Panc1 (cell line): ENCODE data around the gene FGGY. TPM values are rescaled to one million over a fixed set of nuclear protein-coding genes. Genes with fewer than 3 reads are reported as not detected.

Experiments
- ATAC-seq: fragments of 200-7000 bp; cut with Tn5 transposase; 2 replicates; pipeline ENCODE4 v1.9.1; 2020; ENCODE audit warnings: mild to moderate bottlenecking, moderate library complexity
- BruUV-seq: library from RNA; stranded (reverse); fragments of 400-500 nt; replicated peaks from 2 replicates; lab custom pipeline; 2021; lab: Mats Ljungman, UMichigan
- CTCF ChIA-PET: fragments of 300-600 bp; sonication (Branson Sonifier 250); formaldehyde crosslinking; loops from one replicate; lab custom pipeline; 2022; ENCODE audit warnings: antibody characterized with exemption; lab: Charles Lee
- POLR2A ChIA-PET: fragments of 300-600 bp; sonication (Branson Sonifier 250); formaldehyde crosslinking; loops from one replicate; lab custom pipeline; 2022; ENCODE audit warnings: antibody characterized with exemption; lab: Charles Lee
- DNase-seq: peaks from one replicate; pipeline ENCODE4 v3.0.0-alpha.2; 2010; ENCODE audit warnings: low read depth, low spot score
- H3K27ac ChIP-seq: 2 replicates; pipeline ENCODE4 v1.5.1; 2011; ENCODE audit warnings: mild to moderate bottlenecking, low read length, inconsistent platforms
- H3K27me3 ChIP-seq: fragments of 200-500 bp; sonication (Bioruptor generic); 2 replicates; pipeline ENCODE4 v1.6.0; 2014; ENCODE audit warnings: low read length, inconsistent platforms; ENCODE audit not compliant: control insufficient read depth, insufficient read depth
- H3K36me3 ChIP-seq: fragments of 200-500 bp; sonication (Bioruptor generic); 2 replicates; pipeline ENCODE4 v1.5.1; 2014; ENCODE audit warnings: inconsistent platforms, mild to moderate bottlenecking, low read length, moderate library complexity; ENCODE audit not compliant: control insufficient read depth, insufficient read depth
- H3K4me1 ChIP-seq: 2 replicates; pipeline ENCODE4 v1.5.1; 2011; ENCODE audit warnings: inconsistent platforms, mild to moderate bottlenecking, low read length, moderate library complexity; ENCODE audit not compliant: control insufficient read depth, insufficient read depth
- H3K4me3 ChIP-seq, 2 experiments: 2 replicates each; pipeline ENCODE4 v1.5.1; 2011 to 2012; ENCODE audit warnings: low read depth in 2 of 2, low read length in 2 of 2, mild to moderate bottlenecking in 2 of 2, inconsistent platforms in 1 of 2, moderate library complexity in 1 of 2
- H3K9me3 ChIP-seq: fragments of 200-500 bp; sonication (Bioruptor generic); 2 replicates; pipeline ENCODE4 v1.5.1; 2014; ENCODE audit warnings: low read depth, mild to moderate bottlenecking, inconsistent platforms, low read length, moderate library complexity; ENCODE audit not compliant: control insufficient read depth, insufficient read depth
- CTCF ChIP-seq: fragments of 450-650 bp; IDR thresholded peaks from 2 replicates; pipeline ENCODE4 v1.5.1; 2017; ENCODE audit warnings: mild to moderate bottlenecking
- POLR2AphosphoS5 ChIP-seq: IDR thresholded peaks from 2 replicates; pipeline ENCODE4 v1.6.1; 2012; ENCODE audit warnings: mild to moderate bottlenecking, low read depth, low read length, moderate library complexity
- REST ChIP-seq, 2 experiments: IDR thresholded peaks; 2 replicates each; pipeline ENCODE4 v1.6.1; 2011 to 2012; ENCODE audit warnings: low read depth in 2 of 2, control low read depth in 1 of 2, low read length in 1 of 2, mild to moderate bottlenecking in 1 of 2, moderate library complexity in 1 of 2; ENCODE audit not compliant: insufficient read depth in 1 of 2
- SIN3A ChIP-seq: IDR thresholded peaks from 2 replicates; pipeline ENCODE4 v1.6.1; 2012; ENCODE audit warnings: low read depth, mild to moderate bottlenecking, low read length, moderate library complexity, borderline replicate concordance; ENCODE audit not compliant: insufficient read depth
- TCF7L2 ChIP-seq: IDR thresholded peaks from 2 replicates; pipeline ENCODE4 v1.6.1; 2011; ENCODE audit warnings: mild to moderate bottlenecking, low read depth, low read length, inconsistent platforms
- in situ Hi-C: cut with HindIII; loops from 2 replicates; pipeline ENCODE4 v1.10.0; 2016; ENCODE audit warnings: low sequenced_read_pairs, low pct_unique_long_range_greater_than_20kb
- intact Hi-C: fragments of 100-400 bp; cut with micrococcal nuclease; formaldehyde crosslinking; loops from one replicate; pipeline ENCODE4 v1.10.0; 2022; ENCODE audit not compliant: unreplicated experiment
- total RNA-seq: library from RNA; stranded (reverse); gene quantifications from one replicate; pipeline ENCODE4 v1.2.1, GENCODE V29; 2021; ENCODE audit not compliant: unreplicated experiment

Gene FGGY
- total RNA-seq, 1 experiment from 2014 or later = 15.5 TPM

- in situ Hi-C loops (no loop called here), intact Hi-C loops (no loop called here)
- Histone ChIP-seq H3K27me3 (no peaks in the 10 kb centered on the region), H3K36me3 (no peaks in the 10 kb centered on the region), H3K4me1 (no peaks in the 10 kb centered on the region), H3K27ac (no peak overlapping the region), H3K9me3 (no peaks in the 10 kb centered on the region), H3K4me3 (no peak overlapping the region)
- ChIA-PET POLR2A (no interaction called here), CTCF (no interaction called here)
- no TSS peak for BruUV-seq
- ATAC-seq = no peak
- no peak for DNase-seq
- TF ChIP-seq CTCF (no peak), TCF7L2 (no peak), POLR2AphosphoS5 (no peak), REST (IDR thresholded peaks at IDR 0.05; ENCODE audit: insufficient read depth in 1 of 2, low read depth in 2 of 2, low read length in 1 of 2) (no peak)
These were observed 409.4 kb downstream of the FGGY start for GRCh38 chr1:59706303-59706599.

- H3K27me3 ChIP-seq = no peaks in the 10 kb centered on the region
- no peak overlapping the region for H3K27ac ChIP-seq
- DNase-seq (no peak), ATAC-seq (no peak)
- no peaks in the 10 kb centered on the region for H3K36me3 ChIP-seq
- no TSS peak for BruUV-seq
- no peak for TF ChIP-seq POLR2AphosphoS5
- no peak for TF ChIP-seq CTCF
- TF ChIP-seq REST (IDR thresholded peaks at IDR 0.05; ENCODE audit: insufficient read depth in 1 of 2, low read depth in 2 of 2, low read length in 1 of 2) = no peak
- TF ChIP-seq TCF7L2 = no peak
- no peak for TF ChIP-seq SIN3A
- POLR2A ChIA-PET = no interaction called here
- no peak overlapping the region for H3K4me3 ChIP-seq
- intact Hi-C loops = no loop called here
- CTCF ChIA-PET = no interaction called here
- H3K4me1 ChIP-seq = no peaks in the 10 kb centered on the region
- in situ Hi-C loops = no loop called here
- H3K9me3 ChIP-seq = no peaks in the 10 kb centered on the region
These were observed 410.4 kb downstream of the FGGY start for GRCh38 chr1:59707178-59707791.
